Fibroblast of skin of right biceps (primary cell): ENCODE measurements around the gene NTRK3.

Source experiments
- DNase-seq: peaks from one replicate; pipeline ENCODE4 v3.0.0-alpha.2; 2013

NTRK3 gene

DNA sequence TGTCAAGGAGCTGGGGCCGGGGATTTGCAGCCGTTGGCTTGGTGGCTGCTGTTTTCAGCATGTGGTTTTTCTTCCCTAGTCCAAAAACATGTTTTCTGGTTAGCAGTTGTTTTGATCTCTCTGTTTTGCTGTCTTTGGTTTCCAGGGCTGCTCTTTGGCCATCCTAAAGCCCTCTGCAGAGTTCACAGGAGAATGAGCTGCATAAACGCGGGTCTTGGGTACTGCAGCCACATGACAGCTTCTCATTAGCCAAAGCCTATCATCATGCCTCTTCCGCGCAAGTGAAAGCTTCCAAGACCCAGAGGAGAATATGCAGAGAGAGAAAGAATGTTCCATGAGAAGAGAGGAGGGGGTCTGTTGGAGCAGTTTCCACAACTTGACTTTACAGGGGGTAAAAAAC lies 138.5 kb downstream of the NTRK3 start:
- no peak for DNase-seq

DNA sequence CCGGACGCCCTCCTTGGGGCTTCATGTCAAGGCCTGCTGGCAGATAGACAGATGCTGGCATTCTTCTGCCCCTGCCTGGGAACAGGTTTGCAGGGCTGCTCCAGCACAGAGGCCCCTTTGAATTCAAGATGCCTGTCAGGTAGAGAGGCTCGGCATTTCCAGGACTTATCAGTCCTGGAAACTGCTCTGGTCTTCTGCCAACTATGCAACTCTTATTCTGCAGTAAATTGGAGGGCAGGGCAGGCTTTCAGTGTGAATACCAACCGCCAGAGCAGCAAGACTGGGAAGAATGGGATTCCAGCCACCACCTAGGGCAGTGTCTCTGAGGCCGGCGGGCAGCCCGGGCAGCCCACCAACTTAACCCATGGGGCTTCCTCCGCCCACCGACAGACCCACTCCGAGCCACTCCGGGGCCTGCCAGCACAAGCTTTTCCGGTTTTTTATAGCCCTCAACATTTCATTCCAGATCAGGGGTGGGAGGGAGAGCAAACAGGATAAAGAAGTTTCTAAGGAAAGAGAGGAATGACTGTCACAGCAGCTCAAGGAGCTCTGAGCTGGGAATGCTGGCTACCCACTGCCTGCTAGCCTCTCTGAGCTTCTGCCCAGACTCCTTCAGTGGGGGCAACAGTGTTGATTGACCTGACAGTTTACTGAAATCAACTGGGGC lies 140.9 kb downstream of the NTRK3 start:
- DNase-seq, result no peak

DNA sequence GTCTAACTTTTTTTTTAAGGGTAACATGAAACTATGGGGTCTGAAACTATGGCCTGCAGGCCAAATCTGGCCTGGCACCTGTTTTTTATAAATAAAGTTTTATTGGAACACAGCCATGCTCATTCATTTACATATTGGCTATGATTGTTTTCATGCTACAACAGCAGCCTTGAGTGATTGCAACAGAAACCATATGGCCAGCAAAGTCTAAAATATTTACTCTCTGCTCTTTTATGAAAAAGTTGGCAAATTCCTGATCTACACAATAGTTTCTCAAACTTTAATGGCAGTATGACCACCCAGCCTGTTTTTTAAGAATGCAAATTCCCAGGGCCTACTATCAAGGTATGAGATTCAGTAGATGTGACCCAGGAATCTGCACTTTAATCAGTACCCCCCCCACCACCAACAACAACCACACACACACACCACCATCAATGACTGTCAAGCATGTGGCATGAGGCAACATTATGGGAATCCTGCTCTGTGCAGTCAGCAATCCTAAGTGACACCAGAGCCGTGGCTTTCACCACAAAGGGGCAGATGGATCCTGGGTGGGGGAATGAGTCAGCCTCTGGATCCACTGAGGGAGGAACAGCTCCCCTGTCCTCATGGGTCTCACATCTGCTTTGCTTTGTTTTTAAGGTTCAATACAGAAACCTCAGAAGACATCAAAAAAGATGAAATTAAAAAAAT lies 142.8 kb downstream of the NTRK3 start:
- peak; percentile 84 for DNase-seq

DNA sequence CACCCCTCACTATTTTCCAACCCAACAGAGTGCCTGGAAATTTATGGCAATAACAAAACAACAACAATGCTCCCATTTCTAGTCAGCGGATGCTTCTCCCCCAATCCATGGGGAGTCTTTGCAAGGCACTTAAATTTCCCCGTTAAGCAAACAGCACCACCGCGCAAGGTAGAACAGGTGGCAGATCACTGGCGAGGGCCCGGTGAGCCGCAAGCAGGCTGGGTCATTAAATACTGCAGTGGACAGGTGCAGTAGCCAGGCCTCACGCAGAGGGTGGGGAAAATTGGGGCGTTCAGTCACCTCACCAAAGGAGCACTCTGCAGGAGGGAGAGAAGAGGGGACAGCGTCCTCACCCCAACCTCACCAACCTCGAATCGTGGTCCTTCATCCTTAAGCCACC lies 147.5 kb downstream of the NTRK3 start:
- no peak for DNase-seq

DNA sequence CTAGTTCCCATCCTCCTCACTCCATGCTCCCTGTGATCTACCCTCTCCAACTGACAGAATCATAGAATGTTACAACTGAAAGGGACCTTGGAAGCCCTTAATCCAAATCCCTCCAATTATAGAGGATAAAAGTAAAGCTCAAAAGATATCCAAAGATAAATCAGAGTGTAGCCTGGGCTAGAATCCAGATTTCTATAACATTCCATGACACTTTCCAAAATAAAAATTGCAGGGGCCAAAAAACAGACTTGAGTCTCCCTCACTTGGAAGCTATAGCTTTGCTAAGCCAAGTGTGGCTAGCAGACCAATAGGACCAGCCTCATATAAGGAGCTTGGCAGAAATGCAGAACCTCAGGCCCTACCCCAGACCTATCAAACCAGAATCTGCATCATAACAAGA lies 148.1 kb downstream of the NTRK3 start:
- no peak for DNase-seq

DNA sequence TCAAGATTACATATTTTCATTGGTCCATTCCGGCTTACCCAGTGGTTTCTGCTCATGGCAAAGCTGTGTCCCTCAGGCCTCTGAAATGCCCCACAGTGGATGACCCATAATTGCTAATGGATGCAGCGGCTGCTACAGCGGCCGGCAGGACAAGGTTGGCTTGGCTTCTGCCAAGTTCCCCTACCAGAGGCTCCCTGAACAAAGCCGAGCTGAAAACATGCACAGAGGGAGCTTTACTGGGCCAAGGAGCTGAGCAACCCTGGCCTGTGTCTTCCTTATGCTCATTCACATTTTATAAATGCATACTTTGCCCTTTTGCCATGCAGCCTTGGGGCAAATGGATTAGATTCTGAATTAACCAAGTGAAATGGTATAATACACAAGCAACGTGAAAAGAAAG lies 150.5 kb downstream of the NTRK3 start:
- no peak for DNase-seq

DNA sequence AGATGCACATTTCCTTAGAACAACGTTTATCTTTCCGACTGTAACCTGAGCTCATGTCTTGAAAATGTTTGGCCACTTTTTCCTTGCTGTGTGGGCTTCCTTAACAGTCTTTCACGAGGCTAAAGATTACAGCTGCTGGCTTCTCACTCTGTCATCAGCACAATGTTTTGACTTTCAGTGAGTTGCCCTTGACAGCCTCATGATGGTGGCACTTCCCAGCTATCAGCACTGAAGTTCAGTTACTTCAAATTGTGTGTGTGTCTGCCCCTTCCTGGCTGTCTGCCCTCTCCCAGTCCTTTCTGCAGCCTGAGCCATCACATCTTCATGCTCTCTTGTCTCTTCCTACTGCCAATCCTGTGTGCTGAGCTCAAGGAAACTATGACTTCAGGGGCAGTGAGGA lies 152.2 kb downstream of the NTRK3 start:
- DNase-seq, result no peak

DNA sequence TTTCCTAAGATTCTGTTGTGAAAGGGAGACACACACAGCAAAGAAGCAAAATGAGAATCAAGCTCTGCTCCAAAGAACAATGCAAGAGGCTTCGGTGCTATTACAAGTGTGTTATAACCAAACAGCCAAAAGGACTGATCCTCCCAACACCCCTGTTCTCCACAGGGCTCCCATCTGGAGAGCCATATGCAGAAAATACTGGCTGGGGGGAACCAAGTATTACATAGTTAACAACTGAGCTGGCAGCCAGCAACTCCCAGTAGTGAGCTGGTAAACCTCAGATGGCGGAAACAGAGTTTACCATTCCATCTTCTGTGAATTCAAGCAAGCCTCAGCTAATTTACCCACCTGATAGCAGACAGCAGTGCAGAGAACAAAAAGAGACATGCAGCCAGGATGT lies 156.4 kb downstream of the NTRK3 start:
- DNase-seq, result peak; percentile 40

DNA sequence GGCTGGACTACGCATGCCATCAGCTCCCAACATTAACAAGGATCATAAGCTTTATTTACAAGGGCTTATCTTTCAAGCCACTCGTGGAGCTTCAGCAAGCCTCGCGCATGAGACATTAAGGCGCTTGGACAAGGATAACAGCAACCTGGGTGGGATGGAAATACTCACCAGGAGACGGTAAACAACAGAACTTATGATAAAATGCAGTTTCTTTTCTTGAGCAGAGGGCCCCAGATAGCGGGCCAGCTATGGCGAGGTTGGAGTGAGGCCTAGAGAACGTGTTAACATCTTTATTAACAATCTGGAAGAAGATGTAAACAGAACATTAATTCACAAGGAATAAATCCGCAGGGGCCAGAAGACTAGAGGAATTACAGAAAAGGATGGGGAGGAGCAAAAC lies 158.2 kb downstream of the NTRK3 start:
- DNase-seq, result no peak

DNA sequence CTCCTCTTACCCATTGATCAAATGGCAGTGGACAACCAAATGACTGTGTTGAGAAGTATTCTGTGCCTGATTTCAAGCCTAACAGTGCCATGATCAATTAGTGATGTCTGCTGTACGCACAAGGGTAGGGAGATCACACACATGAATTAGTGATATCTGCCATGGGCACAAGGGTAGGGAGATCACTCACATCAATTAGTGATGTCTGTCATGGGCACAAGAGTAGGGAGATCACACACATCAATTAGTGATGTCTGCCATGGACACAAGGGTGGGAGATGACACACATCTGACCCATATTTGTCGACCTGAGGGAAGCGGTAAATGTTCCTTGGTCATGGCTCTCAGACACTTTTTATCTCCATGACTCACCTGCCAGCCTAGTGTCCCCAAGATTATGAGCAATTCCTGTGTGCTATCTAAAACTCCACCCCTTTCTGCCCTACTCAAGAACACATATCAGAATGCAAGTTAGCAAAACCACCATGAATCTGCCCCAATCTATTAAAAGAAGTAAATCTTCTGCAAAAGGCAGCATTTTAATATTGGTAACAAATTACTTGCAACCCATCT lies 165.0 kb downstream of the NTRK3 start:
- DNase-seq, result no peak

DNA sequence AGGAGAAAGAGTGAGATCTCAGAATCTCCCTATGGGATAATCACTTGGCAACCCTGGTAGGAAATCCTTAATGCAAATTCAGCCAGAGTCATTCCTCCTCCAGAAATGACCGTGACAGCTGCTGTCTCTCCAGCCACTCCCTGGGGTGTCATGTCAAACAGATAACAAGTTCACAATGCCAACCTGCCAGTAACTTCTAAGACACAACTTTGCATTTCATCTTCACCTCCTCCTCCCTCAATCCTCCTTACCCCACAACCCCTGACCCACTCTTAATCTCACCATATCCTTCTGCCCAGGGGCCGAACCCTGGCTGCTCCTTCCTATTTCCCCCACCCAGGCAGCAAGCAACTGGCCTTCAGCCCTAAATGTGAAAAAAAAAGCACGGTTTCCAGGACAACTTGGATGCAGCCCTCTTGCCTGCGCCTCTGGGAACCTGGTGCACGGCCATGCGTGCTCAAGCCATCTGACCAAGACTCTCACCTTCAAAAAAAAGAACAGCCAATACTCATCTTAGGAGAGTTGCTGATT lies 166.0 kb downstream of the NTRK3 start:
- DNase-seq, result no peak

DNA sequence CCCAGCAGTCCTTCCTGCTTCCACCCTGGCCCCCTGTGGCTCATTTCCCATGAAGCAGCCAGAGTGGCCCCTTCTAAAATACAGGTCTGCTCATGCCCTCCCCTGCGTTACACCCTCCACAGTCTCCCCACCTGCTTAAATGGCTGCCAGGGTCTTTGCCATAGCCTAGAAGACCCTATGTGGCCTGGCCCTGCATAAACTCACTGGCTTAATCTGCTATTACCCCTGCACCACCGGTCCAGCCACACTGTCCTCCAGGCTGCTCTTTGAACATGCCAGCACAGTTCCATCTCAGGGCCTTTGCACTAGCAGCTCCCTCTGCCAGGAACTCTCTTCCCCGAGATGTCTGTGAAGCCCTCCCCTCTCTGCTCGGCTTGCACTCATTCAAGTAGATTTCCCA lies 166.8 kb downstream of the NTRK3 start:
- DNase-seq, result no peak

DNA sequence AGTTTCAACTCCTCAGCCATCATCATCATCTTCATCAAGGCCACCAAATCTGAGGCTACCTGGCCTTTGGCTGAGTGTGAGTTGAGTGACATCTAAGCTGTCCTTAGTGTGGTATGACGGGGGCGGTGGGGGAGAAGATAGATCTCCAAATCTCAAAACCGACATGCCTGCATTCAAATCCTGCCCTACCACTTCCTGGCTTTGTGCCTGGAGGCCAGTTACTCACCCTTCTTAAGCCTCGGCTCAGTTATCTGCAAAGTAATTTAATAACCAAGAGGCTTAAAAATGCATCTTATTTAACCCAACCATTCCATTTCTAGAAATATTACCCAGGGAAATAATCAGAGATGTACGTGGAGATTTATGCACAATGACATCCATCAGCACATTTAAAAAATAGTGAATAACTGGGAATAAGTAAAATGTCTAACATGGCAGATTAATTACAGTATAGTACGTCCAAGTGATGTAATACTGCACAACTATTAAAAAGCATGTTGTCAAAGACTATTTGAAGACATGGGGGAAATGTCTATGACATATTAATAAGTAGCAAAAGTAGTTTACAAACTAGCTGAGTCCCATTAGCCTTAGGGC lies 167.4 kb downstream of the NTRK3 start:
- DNase-seq, result peak; percentile 71

DNA sequence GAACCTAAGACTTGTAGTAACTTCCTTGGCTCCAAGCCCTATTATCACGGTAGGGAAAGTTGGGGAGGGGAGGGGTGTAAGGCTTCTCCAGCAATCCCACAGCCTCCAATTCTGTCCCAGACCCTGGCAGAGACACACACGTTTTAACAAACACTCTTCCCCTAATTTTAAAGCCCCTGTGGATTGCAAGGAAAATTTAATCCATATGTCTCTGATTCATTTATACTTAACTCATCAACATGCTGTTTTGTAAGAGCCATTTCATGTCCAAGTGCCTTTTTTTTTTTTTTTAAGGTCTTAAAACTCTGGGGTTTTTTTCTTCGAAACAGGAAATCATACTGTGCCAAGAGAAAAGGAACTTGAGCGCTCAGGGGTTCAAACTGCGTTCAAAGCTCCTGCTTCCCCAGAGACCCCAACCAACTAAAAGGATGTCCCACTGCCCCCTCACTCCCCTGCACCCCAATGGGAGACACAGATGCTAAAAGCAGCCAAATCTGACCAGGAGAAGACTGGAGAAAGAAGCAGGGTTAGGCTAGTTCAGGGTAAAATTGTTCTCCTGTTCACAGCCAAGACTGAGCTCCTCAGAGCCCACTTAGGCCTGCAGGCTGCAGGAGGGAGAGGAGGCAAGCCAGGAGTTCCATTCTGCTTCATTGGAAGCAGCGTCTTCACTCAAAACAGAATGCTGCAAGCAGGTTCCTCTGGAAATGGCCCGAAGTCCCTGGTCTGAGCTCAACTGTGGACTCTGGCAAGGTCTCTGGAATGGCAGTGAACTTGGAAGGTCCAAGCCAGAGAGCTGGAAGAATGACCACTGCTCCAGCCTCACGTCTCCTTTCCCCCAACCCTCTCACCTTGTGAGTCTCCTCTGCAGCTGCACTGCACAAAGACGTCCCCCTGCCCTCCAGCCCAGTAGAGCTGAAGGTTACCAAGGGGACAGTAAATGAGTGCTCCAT lies 172.5 kb downstream of the NTRK3 start:
- peak; percentile 87 for DNase-seq

DNA sequence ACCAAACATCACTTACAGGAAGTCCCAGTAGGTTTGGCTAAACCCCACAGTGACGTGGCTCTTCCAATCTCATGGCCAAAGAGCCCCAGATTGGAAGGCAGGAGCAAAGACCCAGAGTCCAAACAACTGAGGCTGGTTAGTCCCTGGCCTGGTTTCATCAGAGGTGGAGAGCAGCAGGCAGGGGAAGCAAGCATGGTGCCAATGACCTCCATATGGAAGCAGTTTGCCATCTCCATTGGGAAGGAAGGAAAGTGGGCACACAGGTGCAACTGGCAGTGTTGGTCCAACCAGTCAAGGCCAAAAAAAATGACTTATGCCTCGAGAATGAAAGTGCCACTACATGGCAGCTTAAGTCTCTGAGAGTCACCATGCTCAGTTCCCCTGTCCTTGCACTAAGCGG lies 175.9 kb downstream of the NTRK3 start:
- no peak for DNase-seq

DNA sequence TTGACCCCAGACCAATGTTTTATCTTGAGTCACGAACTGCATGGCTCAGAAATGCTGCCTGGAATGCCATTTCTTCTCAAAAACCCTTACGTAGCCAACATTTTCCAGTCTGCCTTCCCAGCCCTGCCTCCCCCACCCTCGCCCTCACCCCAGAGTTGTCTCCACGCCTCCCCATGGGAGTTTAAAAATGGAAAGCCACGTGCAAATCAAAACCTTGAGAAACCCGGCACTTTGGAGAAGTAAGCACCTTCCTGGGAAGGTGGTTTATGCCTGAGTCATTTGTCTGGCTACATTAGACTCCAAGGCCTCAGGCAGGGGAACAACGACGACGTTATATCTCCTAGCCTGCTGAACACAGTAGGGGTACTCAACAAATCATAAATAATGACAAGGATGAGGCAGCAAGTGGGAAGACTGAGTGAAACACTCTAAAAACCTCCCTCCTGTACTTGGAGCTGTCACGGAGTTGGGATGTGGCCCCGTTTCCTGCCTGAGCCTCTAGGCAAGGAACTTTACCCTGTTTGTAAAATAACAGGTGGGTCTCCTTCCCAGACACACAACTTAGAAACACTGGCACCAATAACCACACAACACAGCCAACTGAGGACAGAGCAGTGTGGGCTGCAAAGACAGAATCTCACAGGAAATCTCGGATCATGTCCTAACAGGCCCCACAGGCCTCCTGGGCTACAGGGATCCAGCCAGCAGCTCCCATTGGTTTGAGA lies 179.1 kb downstream of the NTRK3 start:
- peak; percentile 96 for DNase-seq

DNA sequence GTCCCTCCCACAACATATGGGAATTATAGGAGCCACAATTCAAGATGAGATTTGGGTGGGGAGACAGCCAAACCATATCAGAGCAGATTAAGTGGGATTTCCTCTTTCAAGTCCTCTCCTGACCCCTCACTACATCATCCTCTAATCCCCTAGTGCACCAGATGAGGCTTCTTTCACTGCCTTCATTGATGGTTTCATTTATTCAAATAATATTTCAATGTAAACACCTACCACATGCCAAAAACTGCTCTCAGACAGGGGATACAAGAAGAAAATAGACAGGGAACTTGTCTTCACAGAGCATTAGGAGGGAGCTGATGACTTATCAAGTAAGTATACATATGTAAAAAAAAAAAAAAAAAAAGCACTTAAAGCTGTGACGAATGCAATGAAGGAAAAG lies 180.2 kb downstream of the NTRK3 start:
- peak; percentile 82 for DNase-seq

DNA sequence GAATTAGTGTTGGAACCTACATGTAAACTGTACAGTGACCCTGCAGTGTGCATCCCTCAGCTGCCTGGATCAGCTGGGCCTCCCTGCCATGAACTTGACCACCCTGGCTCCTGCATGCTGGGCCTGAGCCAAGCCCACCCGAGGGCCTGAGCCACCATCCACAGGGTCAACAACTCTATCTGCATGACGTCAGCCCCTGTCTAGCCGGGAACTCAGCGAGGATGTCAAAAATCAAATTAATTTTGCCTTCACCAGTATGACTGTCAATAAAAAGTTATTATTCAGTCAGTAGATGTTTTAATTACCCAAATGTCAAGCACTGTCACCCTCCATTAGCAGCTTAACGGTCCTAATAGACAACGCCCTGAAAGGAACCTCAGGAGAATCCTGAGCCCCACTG lies 181.4 kb downstream of the NTRK3 start:
- no peak for DNase-seq

DNA sequence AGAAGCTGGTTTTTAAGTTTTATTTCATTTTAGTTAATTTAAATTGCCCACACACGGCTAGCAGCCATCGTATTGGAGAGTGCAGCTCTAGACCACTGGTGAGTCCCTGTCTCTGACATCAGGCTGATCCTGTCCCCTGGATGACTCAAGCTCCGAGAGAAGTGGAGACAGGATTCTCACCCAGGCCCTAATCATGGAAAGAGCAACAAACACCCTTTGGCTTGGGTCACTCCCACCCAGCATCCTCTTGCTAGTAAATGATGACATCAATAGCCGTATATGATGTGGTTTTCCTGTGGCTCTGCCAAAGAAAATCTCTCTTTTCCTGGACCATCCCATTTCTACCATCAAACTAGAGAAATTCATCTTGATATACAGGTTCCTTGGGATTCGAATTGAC lies 182.2 kb downstream of the NTRK3 start:
- peak; percentile 62 for DNase-seq

DNA sequence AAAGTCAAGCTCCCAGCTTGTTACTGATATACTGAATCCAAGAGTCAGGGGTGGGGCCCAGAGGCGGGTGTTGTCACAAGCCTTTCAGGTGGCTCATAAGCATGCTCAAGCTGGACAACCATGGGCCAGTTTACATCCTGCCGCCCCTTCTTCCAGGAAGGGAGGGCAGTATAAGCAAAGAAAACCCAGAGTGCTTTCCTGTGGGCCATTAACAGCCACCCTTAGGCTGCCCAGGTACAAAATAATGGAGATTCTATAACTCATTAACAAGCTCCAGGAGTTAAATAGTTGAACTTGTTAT lies 183.2 kb downstream of the NTRK3 start:
- DNase-seq, result no peak

DNA sequence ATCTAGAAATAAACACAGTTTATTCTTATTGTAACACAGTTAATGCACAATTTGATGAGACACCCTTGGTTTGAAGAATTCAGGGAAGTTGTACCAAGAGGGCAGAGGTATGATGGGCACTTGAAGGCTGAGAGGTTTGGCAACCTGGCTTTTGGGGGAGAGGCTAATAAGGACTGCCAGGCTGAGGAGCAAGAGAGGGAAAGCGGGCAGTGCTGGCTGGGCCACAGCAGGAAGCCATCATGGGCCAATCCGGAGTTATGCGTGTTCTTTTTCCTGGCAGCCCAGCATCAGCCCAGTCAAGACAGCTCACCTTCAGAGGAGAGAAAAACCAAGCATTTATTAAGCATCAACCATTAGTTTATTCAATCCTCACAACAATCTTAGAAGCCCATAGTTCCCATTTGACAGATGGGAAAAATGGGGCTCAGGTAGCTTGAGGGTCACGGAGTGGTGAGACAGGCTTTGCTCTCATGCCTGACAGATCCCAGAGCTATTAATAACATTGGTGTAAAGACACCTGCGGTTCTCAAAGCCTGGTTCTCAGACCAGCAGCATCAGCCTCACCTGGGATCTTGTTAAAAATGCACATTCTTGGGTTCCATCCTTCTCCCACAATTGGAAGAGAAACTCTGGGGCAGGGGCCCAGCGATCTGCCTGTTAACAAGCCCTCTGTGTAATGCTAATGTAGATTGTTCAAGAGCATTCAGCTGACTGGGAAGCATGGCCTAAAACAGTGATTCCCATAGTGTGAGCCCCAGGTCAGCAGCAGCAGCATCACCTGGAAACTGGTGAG lies 183.7 kb downstream of the NTRK3 start:
- no peak for DNase-seq
